ENCODE results near the gene SGK1.
"Not testable (repeated sequence)": the region's sequence is repeated elsewhere in the genome, so short reads cannot be mapped to it uniquely, and the experiment has no call there.

SGK1 gene

DNA sequence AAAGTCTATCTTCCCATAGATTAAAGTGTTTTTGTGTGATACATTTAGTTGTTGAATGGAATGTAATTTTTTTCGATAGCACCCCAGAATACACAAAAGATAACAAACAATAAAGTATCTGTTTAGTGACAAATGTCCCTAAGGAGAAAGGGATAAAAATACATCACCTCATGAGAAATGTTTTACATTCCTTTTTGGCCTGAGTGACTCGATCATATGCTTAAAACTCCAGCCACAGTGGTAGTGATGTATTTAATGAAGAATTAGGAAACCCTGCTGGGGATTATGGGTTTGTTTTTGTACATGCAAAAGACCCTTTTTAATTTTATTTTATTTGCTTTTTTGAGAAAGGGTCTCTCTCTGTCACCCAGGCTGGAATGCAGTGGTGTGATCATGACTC lies 4.3 kb upstream of the SGK1 start:
- in situ Hi-C loops (cut with HindIII; ENCODE audit: low pct_unique_long_range_greater_than_20kb, low sequenced_read_pairs), result no loop called here
- DNase-seq (ENCODE audit: low read depth in 1 of 2, low spot score in 1 of 2), result no peak
- TF ChIP-seq JUND (IDR thresholded peaks at IDR 0.05; ENCODE audit: low read depth), result no peak

DNA sequence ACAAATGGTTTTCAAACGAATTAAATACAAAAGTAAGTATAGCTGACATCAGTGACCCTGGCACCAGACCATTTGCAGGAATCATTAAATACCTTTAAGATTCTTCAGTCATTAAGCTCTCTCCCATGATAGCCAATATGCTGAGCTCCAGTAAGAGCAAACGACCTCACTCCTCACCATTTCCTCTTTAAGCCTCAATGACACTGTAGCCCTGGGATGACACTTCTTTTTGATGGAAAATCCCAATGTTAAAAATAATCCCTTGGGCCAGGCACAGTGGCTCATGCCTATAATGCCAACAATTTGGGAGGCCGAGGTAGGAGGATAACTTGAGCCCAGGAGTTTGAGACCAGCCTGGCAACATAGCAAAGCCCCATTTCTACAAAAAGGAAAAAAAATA lies 3.3 kb upstream of the SGK1 start:
- TF ChIP-seq JUND (IDR thresholded peaks at IDR 0.05; ENCODE audit: low read depth), result no peak
- in situ Hi-C loops (cut with HindIII; ENCODE audit: low pct_unique_long_range_greater_than_20kb, low sequenced_read_pairs), result no loop called here
- DNase-seq (ENCODE audit: low read depth in 1 of 2, low spot score in 1 of 2), result no peak

DNA sequence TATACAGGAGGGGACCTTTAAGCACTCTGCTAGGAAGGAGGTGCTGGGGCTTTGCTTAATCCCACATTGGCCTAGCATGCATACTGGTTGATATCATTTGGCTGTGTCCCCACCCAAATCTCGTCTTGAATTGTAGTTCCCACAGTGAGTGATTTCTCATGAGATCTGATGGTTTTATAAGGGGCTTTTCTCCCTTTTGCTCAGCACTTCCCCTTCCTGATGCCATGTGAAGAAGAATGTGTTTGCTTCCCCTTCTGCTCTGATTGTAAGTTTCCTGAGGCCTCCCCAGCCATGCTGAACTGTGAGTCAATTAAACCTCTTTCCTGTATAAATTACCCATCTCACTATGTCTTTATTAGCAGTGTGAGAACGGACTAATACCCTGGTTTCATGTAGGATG lies 1.8 kb upstream of the SGK1 start:
- in situ Hi-C loops (cut with HindIII; ENCODE audit: low pct_unique_long_range_greater_than_20kb, low sequenced_read_pairs); DNase-seq (ENCODE audit: low read depth in 1 of 2, low spot score in 1 of 2): not testable (repeated sequence)

DNA sequence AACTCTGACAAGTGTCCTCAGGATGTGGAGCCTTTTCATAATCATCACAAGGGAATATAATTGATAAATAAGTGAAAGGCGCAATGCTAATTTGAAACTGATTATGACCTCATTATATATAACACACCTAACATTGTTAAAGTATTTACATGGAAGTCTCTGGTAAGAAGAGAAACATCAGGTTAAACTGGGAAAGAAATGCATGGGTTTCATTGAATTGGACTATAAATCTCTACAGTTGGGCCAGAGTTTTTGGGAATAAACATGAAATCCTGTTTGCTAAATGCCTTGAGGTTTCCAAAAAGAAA lies 1.0 kb upstream of the SGK1 start:
- in situ Hi-C loops (cut with HindIII; ENCODE audit: low pct_unique_long_range_greater_than_20kb, low sequenced_read_pairs), result no loop called here
- no peak for DNase-seq (ENCODE audit: low read depth in 1 of 2, low spot score in 1 of 2)
- no peak for TF ChIP-seq JUND (IDR thresholded peaks at IDR 0.05; ENCODE audit: low read depth)

DNA sequence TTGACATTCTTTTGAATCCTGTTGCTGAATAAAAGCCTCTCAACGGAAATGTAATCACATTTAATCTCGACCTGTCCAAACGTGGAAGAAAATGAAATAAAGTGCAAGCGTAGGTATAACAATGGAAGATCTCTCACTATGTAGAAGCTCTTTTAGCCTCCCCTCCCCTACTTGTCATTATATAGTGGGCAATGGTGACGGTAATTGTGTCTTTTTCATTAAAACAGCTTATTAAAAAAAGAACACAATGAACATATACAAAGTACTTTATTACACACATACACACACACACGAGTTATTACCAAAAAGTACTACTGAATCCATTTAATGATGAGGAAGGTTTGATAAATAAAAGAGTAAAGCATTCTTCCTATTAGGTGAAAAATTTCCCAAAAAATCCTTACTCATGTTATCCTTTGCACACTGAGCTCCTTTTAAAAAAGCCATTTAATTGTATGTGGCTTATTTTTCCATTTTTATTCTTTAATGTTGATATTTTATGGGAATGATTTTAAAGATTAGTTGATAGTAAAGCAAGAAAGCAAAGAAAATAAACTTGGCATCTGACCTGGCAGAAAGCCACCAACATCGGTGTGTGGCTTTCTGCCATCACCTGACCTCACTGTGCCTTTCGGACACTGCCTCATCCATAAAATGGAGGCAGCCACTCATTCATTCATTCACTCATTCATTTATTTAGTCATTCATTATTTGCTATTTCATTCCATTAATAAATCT lies 493 bp upstream of the SGK1 start:
- in situ Hi-C loops (cut with HindIII; ENCODE audit: low pct_unique_long_range_greater_than_20kb, low sequenced_read_pairs), result no loop called here
- TF ChIP-seq JUND (IDR thresholded peaks at IDR 0.05; ENCODE audit: low read depth), result no peak
- DNase-seq (ENCODE audit: low read depth in 1 of 2, low spot score in 1 of 2), result no peak

DNA sequence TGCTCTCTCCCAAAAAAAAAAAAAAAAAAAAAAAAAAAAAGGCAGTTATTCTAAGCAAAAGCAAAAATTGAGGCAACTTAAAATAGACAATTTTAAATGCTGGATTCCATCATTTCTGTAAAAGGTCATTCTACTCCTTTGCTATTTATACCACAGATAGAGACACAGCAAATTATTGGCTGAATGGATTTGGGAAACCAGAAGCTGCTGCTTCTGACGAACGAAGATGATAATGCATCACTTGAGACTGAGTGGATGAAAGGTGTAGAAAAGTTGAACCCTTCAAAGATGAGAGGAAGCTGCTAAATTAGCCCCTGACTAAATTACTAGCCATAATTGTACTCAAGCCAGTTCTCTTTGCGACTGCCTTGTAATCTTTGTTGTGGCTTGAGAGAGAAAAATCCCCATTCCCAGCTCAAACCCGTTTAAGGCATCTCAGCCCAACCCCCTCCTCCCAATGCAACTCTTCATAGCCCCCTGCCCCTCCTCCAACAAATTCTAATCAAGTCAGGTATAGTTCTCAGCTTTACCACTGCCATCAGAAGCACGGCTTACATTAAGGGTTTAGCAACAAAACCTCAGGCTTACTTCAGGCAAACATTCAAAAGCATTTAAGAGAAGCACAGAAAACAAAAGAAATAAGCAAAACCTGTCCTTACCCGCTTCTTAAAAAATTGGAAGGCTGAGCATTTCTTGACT lies 1.0 kb downstream of the SGK1 start:
- DNase-seq (ENCODE audit: low read depth in 1 of 2, low spot score in 1 of 2), result no peak
- no peak for TF ChIP-seq JUND (IDR thresholded peaks at IDR 0.05; ENCODE audit: low read depth)
- in situ Hi-C loops (cut with HindIII; ENCODE audit: low pct_unique_long_range_greater_than_20kb, low sequenced_read_pairs), result no loop called here

DNA sequence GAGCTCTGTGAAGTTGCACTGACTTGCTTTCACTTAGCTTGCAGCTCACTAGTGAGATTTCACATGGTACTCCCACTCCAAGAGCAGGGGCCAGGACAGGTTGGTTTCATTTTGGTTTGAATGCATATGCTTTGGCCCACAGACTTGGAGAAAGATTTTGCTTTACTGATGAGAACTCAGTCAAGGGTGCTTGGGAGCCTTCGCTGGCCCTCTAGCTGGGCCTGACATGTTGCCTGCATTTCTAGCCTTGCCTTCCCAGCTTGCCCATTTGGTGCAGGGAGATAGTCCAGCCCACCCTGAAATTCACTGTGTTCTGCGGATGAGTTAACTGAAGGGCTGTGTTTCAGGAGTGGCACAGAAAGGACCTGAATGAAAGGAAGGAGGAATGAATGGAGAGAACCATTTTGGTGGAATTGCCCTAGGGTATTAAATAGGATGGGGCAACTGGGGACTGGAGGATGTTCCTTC lies 1.9 kb downstream of the SGK1 start:
- in situ Hi-C loops (cut with HindIII; ENCODE audit: low pct_unique_long_range_greater_than_20kb, low sequenced_read_pairs), result no loop called here
- no peak for DNase-seq (ENCODE audit: low read depth in 1 of 2, low spot score in 1 of 2)
- TF ChIP-seq JUND (IDR thresholded peaks at IDR 0.05; ENCODE audit: low read depth), result no peak

DNA sequence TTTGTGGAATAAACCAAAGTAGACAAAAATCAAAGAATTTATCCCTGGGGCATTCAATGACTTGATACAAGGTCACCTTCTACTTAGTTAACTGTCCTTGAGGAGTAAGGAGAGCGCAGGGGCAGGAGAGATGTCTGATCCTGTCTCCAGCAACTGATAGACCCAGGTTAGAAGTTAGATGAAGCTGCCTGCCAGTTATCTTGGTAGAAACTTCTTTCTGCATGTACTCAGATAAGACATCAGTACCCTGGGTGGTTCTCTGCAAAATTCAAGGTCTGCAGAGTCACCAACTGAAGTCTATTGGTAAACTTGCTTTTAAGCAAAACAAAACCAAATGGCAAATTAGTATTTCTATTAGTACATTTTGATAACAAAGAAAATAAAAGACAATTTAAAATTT lies 2.7 kb downstream of the SGK1 start:
- in situ Hi-C loops (cut with HindIII; ENCODE audit: low pct_unique_long_range_greater_than_20kb, low sequenced_read_pairs), result no loop called here
- no peak for TF ChIP-seq JUND (IDR thresholded peaks at IDR 0.05; ENCODE audit: low read depth)
- DNase-seq (ENCODE audit: low read depth in 1 of 2, low spot score in 1 of 2), result no peak

DNA sequence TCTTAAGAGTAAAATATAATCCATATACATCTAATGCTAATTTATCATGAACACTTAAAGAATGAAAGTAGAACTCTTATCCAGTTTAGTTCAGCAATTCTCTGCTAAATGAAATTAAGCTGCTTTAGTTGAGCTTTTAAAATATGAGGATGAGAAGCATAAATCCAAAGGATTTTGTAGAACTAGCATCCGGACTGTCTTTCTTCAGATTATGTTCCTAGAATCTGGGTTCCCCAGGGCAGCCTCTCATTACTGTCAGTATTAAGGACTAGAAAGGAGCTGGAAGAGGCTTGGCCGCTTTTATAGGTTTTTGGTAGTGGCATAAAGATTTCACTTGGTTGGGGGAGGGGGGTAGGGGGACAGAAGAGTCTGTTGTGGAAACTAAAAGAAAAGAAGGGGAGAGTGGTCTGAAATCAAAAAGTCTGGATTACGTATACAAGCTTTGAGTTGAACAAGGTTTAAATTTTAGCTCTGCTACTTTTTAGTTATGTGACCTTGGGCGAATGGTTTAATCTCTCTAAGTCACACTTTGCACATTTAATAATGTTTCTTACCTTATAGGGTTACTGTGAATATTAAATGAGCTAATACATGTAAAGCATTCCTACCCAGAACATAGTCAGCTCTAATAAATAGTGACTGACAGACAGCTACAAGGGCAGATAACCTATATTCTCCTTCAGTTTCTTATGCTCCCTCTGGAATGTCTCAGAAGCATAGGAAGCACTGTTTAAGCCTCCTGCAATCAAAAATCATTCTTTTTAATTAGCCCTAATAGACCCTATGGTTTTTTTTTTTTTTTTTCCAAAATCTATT lies 3.7 kb downstream of the SGK1 start:
- no peak for TF ChIP-seq JUND (IDR thresholded peaks at IDR 0.05; ENCODE audit: low read depth)
- no peak for DNase-seq (ENCODE audit: low read depth in 1 of 2, low spot score in 1 of 2)
- in situ Hi-C loops (cut with HindIII; ENCODE audit: low pct_unique_long_range_greater_than_20kb, low sequenced_read_pairs), result no loop called here

DNA sequence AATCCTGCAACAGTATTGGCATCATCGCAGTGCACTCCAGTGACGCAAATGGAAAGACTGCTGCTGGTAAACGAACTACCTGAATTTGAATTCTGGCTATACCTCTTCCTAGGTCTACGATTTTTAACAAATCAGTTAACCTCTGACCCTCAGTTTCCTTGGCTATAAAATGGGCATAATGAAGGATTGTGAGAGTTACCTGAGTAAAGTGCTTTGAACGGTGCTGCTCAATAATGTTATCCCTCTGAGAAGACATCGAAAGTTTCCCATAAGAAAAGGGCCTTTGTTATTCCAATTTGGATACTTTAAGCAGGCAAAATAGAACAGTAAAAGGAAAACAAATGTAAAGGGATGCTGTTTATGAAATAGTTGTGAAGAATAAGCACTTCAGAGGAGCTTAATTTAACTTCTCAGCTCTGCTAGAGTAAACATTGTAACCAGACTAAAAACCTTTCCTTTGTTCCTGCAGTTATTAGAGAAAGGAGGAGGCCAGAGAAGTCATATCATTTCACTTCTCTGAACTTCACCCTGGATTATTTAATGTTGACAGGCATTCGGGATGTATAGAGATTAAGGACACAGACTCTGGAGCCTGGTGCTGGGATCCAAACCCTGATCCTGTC lies 5.8 kb downstream of the SGK1 start:
- in situ Hi-C loops (cut with HindIII; ENCODE audit: low pct_unique_long_range_greater_than_20kb, low sequenced_read_pairs), result no loop called here
- no peak for TF ChIP-seq JUND (IDR thresholded peaks at IDR 0.05; ENCODE audit: low read depth)
- DNase-seq (ENCODE audit: low read depth in 1 of 2, low spot score in 1 of 2), result no peak

DNA sequence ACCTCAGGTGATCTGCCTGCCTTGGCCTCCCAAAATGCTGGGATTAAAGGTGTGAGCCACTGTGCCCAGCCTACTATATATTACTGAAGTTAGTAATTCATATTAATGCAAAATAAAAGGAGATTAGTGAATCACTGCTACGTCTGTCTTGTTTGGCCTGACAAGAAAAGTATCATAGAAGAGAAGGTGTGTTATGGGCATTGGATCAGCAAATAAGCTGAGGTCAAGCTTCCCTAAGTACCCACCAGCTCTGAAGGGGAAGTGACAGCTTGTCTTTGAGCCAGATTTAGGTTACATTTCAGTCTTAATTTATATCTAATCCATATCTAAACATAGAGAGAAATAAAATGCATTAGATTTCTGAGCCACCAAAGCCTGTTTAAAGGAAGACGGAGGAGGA lies 7.1 kb downstream of the SGK1 start:
- in situ Hi-C loops (cut with HindIII; ENCODE audit: low pct_unique_long_range_greater_than_20kb, low sequenced_read_pairs), result no loop called here
- TF ChIP-seq JUND (IDR thresholded peaks at IDR 0.05; ENCODE audit: low read depth), result no peak
- DNase-seq (ENCODE audit: low read depth in 1 of 2, low spot score in 1 of 2), result no peak

DNA sequence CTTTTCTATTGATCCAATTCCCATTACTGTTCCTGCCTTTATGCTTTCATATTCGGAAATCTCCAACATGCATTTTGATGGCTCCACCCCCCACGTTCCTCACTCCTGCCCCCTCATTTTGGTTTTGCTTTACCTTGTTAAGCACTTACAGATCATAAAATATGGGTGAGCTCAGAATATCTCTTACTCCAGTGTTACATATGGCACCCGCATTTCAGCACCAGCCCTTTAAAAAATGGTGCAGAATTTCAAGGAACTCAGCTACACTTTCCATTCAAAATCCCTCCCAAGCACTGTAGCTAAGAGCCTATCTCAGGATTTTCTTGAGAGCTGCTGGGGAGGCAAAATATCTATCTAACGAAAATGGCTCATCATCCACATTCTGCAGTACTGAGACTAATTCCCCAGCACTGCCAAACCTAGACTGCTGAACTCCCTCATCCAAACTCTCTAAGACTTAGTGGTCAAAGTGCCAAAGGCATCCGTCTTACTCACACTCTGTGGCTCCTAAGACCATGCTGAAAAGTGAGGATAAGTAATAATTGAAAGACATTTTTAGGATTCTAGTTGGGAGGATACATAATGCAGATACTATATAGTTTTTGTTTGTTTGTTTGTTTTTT lies 7.8 kb downstream of the SGK1 start:
- in situ Hi-C loops (cut with HindIII; ENCODE audit: low pct_unique_long_range_greater_than_20kb, low sequenced_read_pairs), result no loop called here
- DNase-seq (ENCODE audit: low read depth in 1 of 2, low spot score in 1 of 2), result no peak
- TF ChIP-seq JUND (IDR thresholded peaks at IDR 0.05; ENCODE audit: low read depth), result no peak
